ENCODE data around the gene SV2C. TPM values are rescaled to one million over a fixed set of nuclear protein-coding genes. Genes with fewer than 3 reads are reported as not detected.
"Not testable (repeated sequence)": the region's sequence is repeated elsewhere in the genome, so short reads cannot be mapped to it uniquely, and the experiment has no call there.

SV2C gene
- total and polyA plus RNA-seq, 2 donors (not counting 1 experiment from before 2014, with no cell fraction given), result not detected

- Histone ChIP-seq H3K27ac (ENCODE audit: insufficient read depth, low read length) (no peak overlapping the region), H3K27me3 (ENCODE audit: control insufficient read depth, insufficient read depth, low read length) (no peaks in the 10 kb centered on the region), H3K79me2 (ENCODE audit: control insufficient read depth, insufficient read depth, low read length) (no peaks in the 10 kb centered on the region), H3K36me3 (ENCODE audit: control insufficient read depth, insufficient read depth, low read length) (no peaks in the 10 kb centered on the region), H3K9ac (ENCODE audit: insufficient read depth, low read length) (no peak overlapping the region), H3K4me2 (ENCODE audit: extremely low read depth, insufficient read depth, low read length) (no peak overlapping the region), H3K9me3 (ENCODE audit: control insufficient read depth, insufficient read depth, low read depth, low read length) (no peaks in the 10 kb centered on the region), H2AFZ (ENCODE audit: low read length) (no peak overlapping the region), H3K4me1 (ENCODE audit: control insufficient read depth, extremely low read depth, insufficient read depth, low read length) (no peaks in the 10 kb centered on the region), H3K4me3 (replicated peaks in 1 of 4; ENCODE audit: control extremely low read depth in 1 of 4, insufficient read depth in 1 of 4, low read depth in 3 of 4, low read length in 4 of 4) (no peak overlapping the region), H4K20me1 (ENCODE audit: control insufficient read depth, extremely low read depth, insufficient read depth, low read length) (no peaks in the 10 kb centered on the region)
- DNase-seq (ENCODE audit: low read depth in 2 of 2), result no peak
- TF ChIP-seq CTCF (conservative IDR thresholded peaks at IDR 0.05 in 1 of 2, IDR thresholded peaks at IDR 0.05 in 1 of 2; ENCODE audit: low read depth in 1 of 2, low read length in 2 of 2) (no peak), EZH2 (IDR thresholded peaks at IDR 0.05; ENCODE audit: low read length, missing control alignments) (no peak)
Measured at GRCh38 chr5:76298852-76299251, 215.7 kb downstream of the SV2C start.

- H3K36me3 ChIP-seq (ENCODE audit: control insufficient read depth, insufficient read depth, low read length), result no peaks in the 10 kb centered on the region
- H3K4me1 ChIP-seq (ENCODE audit: control insufficient read depth, extremely low read depth, insufficient read depth, low read length), result no peaks in the 10 kb centered on the region
- DNase-seq (ENCODE audit: low read depth in 2 of 2), result no peak
- H3K27me3 ChIP-seq (ENCODE audit: control insufficient read depth, insufficient read depth, low read length), result no peaks in the 10 kb centered on the region
- no peaks in the 10 kb centered on the region for H4K20me1 ChIP-seq (ENCODE audit: control insufficient read depth, extremely low read depth, insufficient read depth, low read length)
- H3K4me2 ChIP-seq (ENCODE audit: extremely low read depth, insufficient read depth, low read length), result no peak overlapping the region
- no peak overlapping the region for H3K27ac ChIP-seq (ENCODE audit: insufficient read depth, low read length)
- TF ChIP-seq CTCF (conservative IDR thresholded peaks at IDR 0.05 in 1 of 2, IDR thresholded peaks at IDR 0.05 in 1 of 2; ENCODE audit: low read depth in 1 of 2, low read length in 2 of 2) (no peak), EZH2 (IDR thresholded peaks at IDR 0.05; ENCODE audit: low read length, missing control alignments) (no peak)
- H2AFZ ChIP-seq (ENCODE audit: low read length), result no peak overlapping the region
- no peak overlapping the region for H3K9ac ChIP-seq (ENCODE audit: insufficient read depth, low read length)
- no peaks in the 10 kb centered on the region for H3K79me2 ChIP-seq (ENCODE audit: control insufficient read depth, insufficient read depth, low read length)
- H3K9me3 ChIP-seq (ENCODE audit: control insufficient read depth, insufficient read depth, low read depth, low read length), result no peaks in the 10 kb centered on the region
- H3K4me3 ChIP-seq (replicated peaks in 1 of 4; ENCODE audit: control extremely low read depth in 1 of 4, insufficient read depth in 1 of 4, low read depth in 3 of 4, low read length in 4 of 4), result no peak overlapping the region
Measured at GRCh38 chr5:76299592-76299991, 216.4 kb downstream of the SV2C start.

GRCh38 chr5:76301932-76302331, 218.7 kb downstream of the SV2C start:
- H3K4me2 ChIP-seq (ENCODE audit: extremely low read depth, insufficient read depth, low read length); H2AFZ ChIP-seq (ENCODE audit: low read length); H3K4me3 ChIP-seq (replicated peaks in 1 of 4; ENCODE audit: control extremely low read depth in 1 of 4, insufficient read depth in 1 of 4, low read depth in 3 of 4, low read length in 4 of 4); DNase-seq (ENCODE audit: low read depth in 2 of 2); H3K36me3 ChIP-seq (ENCODE audit: control insufficient read depth, insufficient read depth, low read length); H3K9ac ChIP-seq (ENCODE audit: insufficient read depth, low read length); H3K79me2 ChIP-seq (ENCODE audit: control insufficient read depth, insufficient read depth, low read length); H3K27ac ChIP-seq (ENCODE audit: insufficient read depth, low read length); H3K27me3 ChIP-seq (ENCODE audit: control insufficient read depth, insufficient read depth, low read length); H3K9me3 ChIP-seq (ENCODE audit: control insufficient read depth, insufficient read depth, low read depth, low read length); H3K4me1 ChIP-seq (ENCODE audit: control insufficient read depth, extremely low read depth, insufficient read depth, low read length); H4K20me1 ChIP-seq (ENCODE audit: control insufficient read depth, extremely low read depth, insufficient read depth, low read length): not testable (repeated sequence)

GRCh38 chr5:76302661-76303060, 219.5 kb downstream of the SV2C start:
- not testable (repeated sequence) for H3K4me2 ChIP-seq (ENCODE audit: extremely low read depth, insufficient read depth, low read length); H4K20me1 ChIP-seq (ENCODE audit: control insufficient read depth, extremely low read depth, insufficient read depth, low read length); H3K4me3 ChIP-seq (replicated peaks in 1 of 4; ENCODE audit: control extremely low read depth in 1 of 4, insufficient read depth in 1 of 4, low read depth in 3 of 4, low read length in 4 of 4); H3K79me2 ChIP-seq (ENCODE audit: control insufficient read depth, insufficient read depth, low read length); H3K9me3 ChIP-seq (ENCODE audit: control insufficient read depth, insufficient read depth, low read depth, low read length); H3K27ac ChIP-seq (ENCODE audit: insufficient read depth, low read length); H2AFZ ChIP-seq (ENCODE audit: low read length); H3K36me3 ChIP-seq (ENCODE audit: control insufficient read depth, insufficient read depth, low read length); DNase-seq (ENCODE audit: low read depth in 2 of 2); H3K4me1 ChIP-seq (ENCODE audit: control insufficient read depth, extremely low read depth, insufficient read depth, low read length); H3K9ac ChIP-seq (ENCODE audit: insufficient read depth, low read length); H3K27me3 ChIP-seq (ENCODE audit: control insufficient read depth, insufficient read depth, low read length)

All from fibroblast of lung (primary cell).